OCI-LY3 (cell line): ENCODE measurements around the gene PTPRN2.

Experiments used
- CTCF ChIP-seq: fragments of 200-600, 300-600 bp; sonication (generic); IDR thresholded peaks from 2 replicates; pipeline ENCODE4 v1.5.1; 2014; ENCODE audit warnings: antibody characterized with exemption, low read length, low read depth
- EZH2phosphoT487 ChIP-seq: fragments of 200-600 bp; shearing (Covaris generic); IDR thresholded peaks from 2 replicates; pipeline ENCODE4 v1.6.1; 2018; ENCODE audit warnings: antibody characterized with exemption, mixed run types, low read depth

- TF ChIP-seq CTCF: no peak
- no peak for TF ChIP-seq EZH2phosphoT487
Observed at GRCh38 chr7:157685430-157686284, 902.0 kb downstream of the PTPRN2 start.
